A673 (cell line): ENCODE results near the gene CFAP20DC.

Experiments used
- EZH2 ChIP-seq: fragments of 200-600 bp; sonication (generic); IDR thresholded peaks from 2 replicates; pipeline ENCODE4 v1.6.1; 2017; ENCODE audit warnings: borderline replicate concordance, low read depth, mild to moderate bottlenecking, mixed read lengths, antibody characterized with exemption, low read length; ENCODE audit not compliant: poor library complexity, severe bottlenecking
- TF ChIP-seq, protein P1 (sequence below): fragments of 300-800, 200-600 bp; sonication (generic); conservative IDR thresholded peaks from 2 replicates; pipeline ENCODE4 v1.5.1; 2017; ENCODE audit warnings: low read depth, mild to moderate bottlenecking, antibody characterized with exemption, low read length, moderate library complexity, mixed read lengths

DNA sequence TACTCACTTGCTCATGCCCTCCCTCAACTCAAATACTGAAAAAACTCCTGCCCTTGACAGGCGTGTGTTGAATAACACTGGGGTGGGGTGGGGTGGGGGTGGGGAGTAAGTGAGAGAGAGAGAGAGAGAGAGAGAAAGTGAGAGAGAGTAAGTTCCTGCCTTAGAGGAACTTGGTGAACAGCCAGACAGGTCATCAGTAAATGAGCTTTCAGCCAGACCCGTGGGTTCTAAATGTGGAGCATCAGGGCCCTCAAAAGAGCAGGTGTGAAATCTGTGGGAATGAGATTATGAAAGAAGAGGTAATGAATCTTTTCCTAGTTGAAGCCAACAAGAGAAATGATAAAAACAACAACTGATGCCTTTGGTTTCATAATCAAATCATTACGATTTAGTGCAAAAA is 248.9 kb downstream of the CFAP20DC start:
- TF ChIP-seq, protein P1, sequence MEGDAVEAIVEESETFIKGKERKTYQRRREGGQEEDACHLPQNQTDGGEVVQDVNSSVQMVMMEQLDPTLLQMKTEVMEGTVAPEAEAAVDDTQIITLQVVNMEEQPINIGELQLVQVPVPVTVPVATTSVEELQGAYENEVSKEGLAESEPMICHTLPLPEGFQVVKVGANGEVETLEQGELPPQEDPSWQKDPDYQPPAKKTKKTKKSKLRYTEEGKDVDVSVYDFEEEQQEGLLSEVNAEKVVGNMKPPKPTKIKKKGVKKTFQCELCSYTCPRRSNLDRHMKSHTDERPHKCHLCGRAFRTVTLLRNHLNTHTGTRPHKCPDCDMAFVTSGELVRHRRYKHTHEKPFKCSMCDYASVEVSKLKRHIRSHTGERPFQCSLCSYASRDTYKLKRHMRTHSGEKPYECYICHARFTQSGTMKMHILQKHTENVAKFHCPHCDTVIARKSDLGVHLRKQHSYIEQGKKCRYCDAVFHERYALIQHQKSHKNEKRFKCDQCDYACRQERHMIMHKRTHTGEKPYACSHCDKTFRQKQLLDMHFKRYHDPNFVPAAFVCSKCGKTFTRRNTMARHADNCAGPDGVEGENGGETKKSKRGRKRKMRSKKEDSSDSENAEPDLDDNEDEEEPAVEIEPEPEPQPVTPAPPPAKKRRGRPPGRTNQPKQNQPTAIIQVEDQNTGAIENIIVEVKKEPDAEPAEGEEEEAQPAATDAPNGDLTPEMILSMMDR, result no peak
- no peak for TF ChIP-seq EZH2
